ENCODE results near the gene KRTAP1-5.

The KRTAP1-5 gene

GRCh38 chr17:40980596-40980995, 46.4 kb downstream of the KRTAP1-5 start:
- CTCF ChIA-PET, result no interaction called here
- no peak for TF ChIP-seq FOXM1 (IDR thresholded peaks at IDR 0.05; ENCODE audit: borderline replicate concordance)
- TF ChIP-seq CTBP1 (IDR thresholded peaks at IDR 0.05; ENCODE audit: borderline replicate concordance), result no peak
- no peak for TF ChIP-seq BHLHE40 (IDR thresholded peaks at IDR 0.05; ENCODE audit: borderline replicate concordance)
- no peak for TF ChIP-seq PKNOX1 (IDR thresholded peaks at IDR 0.05)
- no peak for TF ChIP-seq L3MBTL2 (conservative IDR thresholded peaks at IDR 0.05)
- TF ChIP-seq ARNT (IDR thresholded peaks at IDR 0.05), result no peak
- no peak for TF ChIP-seq ELF4 (IDR thresholded peaks at IDR 0.05)
- TF ChIP-seq FOXK2 (IDR thresholded peaks at IDR 0.05), result no peak
- no peak for TF ChIP-seq SUZ12 (IDR thresholded peaks at IDR 0.05)
- no peak for TF ChIP-seq ZNF384 (IDR thresholded peaks at IDR 0.05)
- no peak for TF ChIP-seq SP1 (IDR thresholded peaks at IDR 0.05)
- no peak for TF ChIP-seq NFRKB (IDR thresholded peaks at IDR 0.05)
- TF ChIP-seq FOXA1 (IDR thresholded peaks at IDR 0.05), result no peak
- no peak for TF ChIP-seq LEF1 (IDR thresholded peaks at IDR 0.05; ENCODE audit: borderline replicate concordance)
- TF ChIP-seq HDGF (IDR thresholded peaks at IDR 0.05; ENCODE audit: borderline replicate concordance), result no peak
- no peak for TF ChIP-seq TARDBP (IDR thresholded peaks at IDR 0.05)
- DNase-seq (ENCODE audit: extremely low spot score), result no peak
- POLR2A ChIA-PET, result no interaction called here

DNA sequence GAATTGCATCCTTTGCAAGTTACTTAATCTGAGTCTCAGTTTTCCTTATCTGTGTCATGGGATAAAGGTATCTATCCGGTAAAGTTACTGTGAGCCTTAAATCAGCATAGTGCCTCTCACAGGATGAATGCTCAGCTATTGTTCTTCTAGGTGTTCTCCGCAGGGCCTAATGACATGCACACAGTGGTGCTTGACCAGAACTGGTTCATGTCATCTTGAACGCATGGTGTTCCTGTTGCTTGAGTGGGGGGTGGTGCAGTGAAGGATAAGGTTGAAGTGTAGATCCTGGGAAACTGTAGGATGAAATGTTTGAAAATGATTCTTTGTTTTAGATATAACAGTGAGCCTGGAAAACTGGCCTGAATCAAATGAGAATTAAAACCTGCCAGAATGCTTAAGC, 46.9 kb downstream of the KRTAP1-5 start:
- POLR2A ChIA-PET, result no interaction called here
- CTCF ChIA-PET, result no interaction called here
- TF ChIP-seq TARDBP (IDR thresholded peaks at IDR 0.05) (no peak), SUZ12 (IDR thresholded peaks at IDR 0.05) (no peak), ARNT (IDR thresholded peaks at IDR 0.05) (no peak), LEF1 (IDR thresholded peaks at IDR 0.05; ENCODE audit: borderline replicate concordance) (no peak), ELF4 (IDR thresholded peaks at IDR 0.05) (no peak), L3MBTL2 (conservative IDR thresholded peaks at IDR 0.05) (no peak), FOXK2 (IDR thresholded peaks at IDR 0.05) (no peak), CTBP1 (IDR thresholded peaks at IDR 0.05; ENCODE audit: borderline replicate concordance) (no peak), NFRKB (IDR thresholded peaks at IDR 0.05) (no peak), FOXM1 (IDR thresholded peaks at IDR 0.05; ENCODE audit: borderline replicate concordance) (no peak), FOXA1 (IDR thresholded peaks at IDR 0.05) (no peak), BHLHE40 (IDR thresholded peaks at IDR 0.05; ENCODE audit: borderline replicate concordance) (no peak), SP1 (IDR thresholded peaks at IDR 0.05) (no peak), HDGF (IDR thresholded peaks at IDR 0.05; ENCODE audit: borderline replicate concordance) (no peak), PKNOX1 (IDR thresholded peaks at IDR 0.05) (no peak), ZNF384 (IDR thresholded peaks at IDR 0.05) (no peak)
- DNase-seq (ENCODE audit: extremely low spot score), result no peak

DNA sequence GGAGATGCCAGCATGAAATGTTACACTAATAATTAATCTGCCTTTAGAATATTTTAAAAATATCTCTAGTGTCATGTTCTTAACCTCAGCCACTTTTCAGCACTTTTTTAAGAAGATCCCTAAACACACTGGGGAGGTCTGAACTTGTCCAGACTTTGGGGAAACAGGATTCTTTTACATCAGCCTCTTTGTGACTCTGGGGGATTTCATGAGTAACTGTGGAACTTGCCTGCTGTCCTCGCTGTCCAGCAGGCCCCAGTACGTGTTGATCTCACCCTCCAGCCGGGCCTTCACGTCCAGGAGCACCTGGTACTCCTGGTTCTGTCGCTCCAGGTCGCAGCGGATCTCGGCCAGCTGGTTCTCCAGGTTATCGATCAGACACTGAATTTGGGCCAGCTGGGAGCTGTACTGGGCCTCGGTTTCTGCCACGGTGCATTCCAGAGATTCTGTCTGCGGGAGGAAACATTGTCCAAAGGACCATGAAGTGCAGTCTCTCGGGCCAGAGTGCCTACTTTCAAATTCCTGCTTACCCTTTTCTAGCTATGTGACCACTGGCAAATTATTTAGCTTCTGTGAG, 48.3 kb downstream of the KRTAP1-5 start:
- POLR2A ChIA-PET, result no interaction called here
- CTCF ChIA-PET, result no interaction called here
- DNase-seq (ENCODE audit: extremely low spot score), result no peak
- TF ChIP-seq FOXA1 (IDR thresholded peaks at IDR 0.05), result no peak
- no peak for TF ChIP-seq ZNF384 (IDR thresholded peaks at IDR 0.05)
- TF ChIP-seq SUZ12 (IDR thresholded peaks at IDR 0.05), result no peak
- no peak for TF ChIP-seq TARDBP (IDR thresholded peaks at IDR 0.05)
- TF ChIP-seq CTBP1 (IDR thresholded peaks at IDR 0.05; ENCODE audit: borderline replicate concordance), result no peak
- TF ChIP-seq HDGF (IDR thresholded peaks at IDR 0.05; ENCODE audit: borderline replicate concordance), result no peak
- no peak for TF ChIP-seq BHLHE40 (IDR thresholded peaks at IDR 0.05; ENCODE audit: borderline replicate concordance)
- no peak for TF ChIP-seq FOXK2 (IDR thresholded peaks at IDR 0.05)
- no peak for TF ChIP-seq ARNT (IDR thresholded peaks at IDR 0.05)
- TF ChIP-seq PKNOX1 (IDR thresholded peaks at IDR 0.05), result no peak
- TF ChIP-seq NFRKB (IDR thresholded peaks at IDR 0.05), result no peak
- no peak for TF ChIP-seq LEF1 (IDR thresholded peaks at IDR 0.05; ENCODE audit: borderline replicate concordance)
- no peak for TF ChIP-seq ELF4 (IDR thresholded peaks at IDR 0.05)
- no peak for TF ChIP-seq SP1 (IDR thresholded peaks at IDR 0.05)
- TF ChIP-seq FOXM1 (IDR thresholded peaks at IDR 0.05; ENCODE audit: borderline replicate concordance), result no peak

All from HEK293T (cell line).